Mesenchymal stem cell (in vitro differentiated cells and primary cell): ENCODE data around the gene RIT1.
A peak's percentile ranks its signal among the peaks of the same experiment; 100 is the strongest.

Source experiments
- DNase-seq: peaks from one replicate; pipeline ENCODE4 v3.0.0-alpha.2; 2013
- H2AFZ ChIP-seq: one replicate; pipeline ENCODE4 v1.6.1; 2013; ENCODE audit warnings: low read depth, mild to moderate bottlenecking, control low read depth, inconsistent platforms, low read length, moderate library complexity
- H2AK5ac ChIP-seq: 2 replicates; pipeline ENCODE4 v1.6.1; 2013; ENCODE audit warnings: low read length, moderate library complexity, mild to moderate bottlenecking, inconsistent platforms; ENCODE audit not compliant: severe bottlenecking
- H2BK120ac ChIP-seq: one replicate; pipeline ENCODE4 v1.6.1; 2013; ENCODE audit warnings: low read depth, mild to moderate bottlenecking, inconsistent platforms, low read length, moderate library complexity
- H2BK12ac ChIP-seq, 2 experiments: one replicate each; pipeline ENCODE4 v1.6.1; 2013; ENCODE audit warnings: inconsistent platforms in 2 of 2, low read length in 2 of 2, mild to moderate bottlenecking in 2 of 2, moderate library complexity in 2 of 2, control low read depth in 1 of 2
- H2BK15ac ChIP-seq: one replicate; pipeline ENCODE4 v1.6.1; 2013; ENCODE audit warnings: mild to moderate bottlenecking, low read depth, inconsistent platforms; ENCODE audit not compliant: poor library complexity, severe bottlenecking
- H2BK5ac ChIP-seq: 2 replicates; pipeline ENCODE4 v1.6.1; 2013; ENCODE audit warnings: low read depth, mild to moderate bottlenecking, low read length, control low read depth, inconsistent platforms; ENCODE audit not compliant: poor library complexity, severe bottlenecking
- H3K14ac ChIP-seq, 2 experiments: one replicate each; pipeline ENCODE4 v1.6.1; 2013; ENCODE audit warnings: inconsistent platforms in 2 of 2, low read length in 2 of 2, control low read depth in 1 of 2, mild to moderate bottlenecking in 1 of 2, moderate library complexity in 1 of 2
- H3K18ac ChIP-seq, 2 experiments: one replicate each; pipeline ENCODE4 v1.6.1; 2013; ENCODE audit warnings: inconsistent platforms in 2 of 2, low read length in 2 of 2, control low read depth in 1 of 2, low read depth in 1 of 2, mild to moderate bottlenecking in 1 of 2
- H3K23ac ChIP-seq, 2 experiments: one replicate each; pipeline ENCODE4 v1.6.1; 2013; ENCODE audit warnings: inconsistent platforms in 2 of 2, low read length in 2 of 2, mild to moderate bottlenecking in 2 of 2, moderate library complexity in 2 of 2, control low read depth in 1 of 2
- H3K27ac ChIP-seq: 2 replicates; pipeline ENCODE4 v1.5.1; 2013; ENCODE audit warnings: mild to moderate bottlenecking, moderate library complexity, low read length, control low read depth, inconsistent platforms; ENCODE audit not compliant: poor library complexity, severe bottlenecking
- H3K27me3 ChIP-seq, 2 experiments: 2 replicates each; pipeline versions ENCODE4 v1.6.1 to v1.7.0; 2013; ENCODE audit warnings: low read length in 2 of 2, mild to moderate bottlenecking in 2 of 2, moderate library complexity in 2 of 2, control low read depth in 1 of 2, inconsistent platforms in 1 of 2; ENCODE audit not compliant: control insufficient read depth in 1 of 2, insufficient read depth in 1 of 2
- H3K36me3 ChIP-seq, 2 experiments: 2 replicates each; pipeline versions ENCODE4 v1.6.1 to v1.7.0; 2013; ENCODE audit warnings: low read length in 2 of 2, control low read depth in 1 of 2, inconsistent platforms in 1 of 2, low read depth in 1 of 2, mild to moderate bottlenecking in 1 of 2; ENCODE audit not compliant: insufficient read depth in 2 of 2, control insufficient read depth in 1 of 2
- H3K4ac ChIP-seq, 2 experiments: one replicate each; pipeline ENCODE4 v1.6.1; 2013; ENCODE audit warnings: inconsistent platforms in 2 of 2, low read length in 2 of 2, mild to moderate bottlenecking in 2 of 2, moderate library complexity in 2 of 2, control low read depth in 1 of 2, low read depth in 1 of 2
- H3K4me1 ChIP-seq: 2 replicates; pipeline ENCODE4 v1.6.1; 2013; ENCODE audit warnings: low read depth, low read length, control low read depth; ENCODE audit not compliant: control insufficient read depth, insufficient read depth
- H3K4me2 ChIP-seq: 2 replicates; pipeline ENCODE4 v1.6.1; 2013; ENCODE audit warnings: low read length, mild to moderate bottlenecking, inconsistent platforms; ENCODE audit not compliant: poor library complexity, severe bottlenecking
- H3K4me3 ChIP-seq, 2 experiments: 2 replicates each; pipeline versions ENCODE4 v1.5.1 to v1.7.0; 2013; ENCODE audit warnings: low read length in 2 of 2, mild to moderate bottlenecking in 2 of 2, control low read depth in 1 of 2, low read depth in 1 of 2; ENCODE audit not compliant: insufficient read depth in 1 of 2
- H3K79me1 ChIP-seq: replicated peaks from 2 replicates; pipeline ENCODE4 v1.6.1; 2013; ENCODE audit warnings: mild to moderate bottlenecking, control low read depth, low read length, inconsistent platforms; ENCODE audit not compliant: poor library complexity, severe bottlenecking
- H3K9ac ChIP-seq: 2 replicates; pipeline ENCODE4 v1.7.0; 2013; ENCODE audit warnings: mild to moderate bottlenecking, low read length, moderate library complexity
- H3K9me3 ChIP-seq: 2 replicates; pipeline ENCODE4 v1.7.0; 2013; ENCODE audit warnings: mild to moderate bottlenecking, low read length; ENCODE audit not compliant: control insufficient read depth
- H4K8ac ChIP-seq: one replicate; pipeline ENCODE4 v1.6.1; 2013; ENCODE audit warnings: inconsistent platforms, mild to moderate bottlenecking, low read length, moderate library complexity
- H4K91ac ChIP-seq: one replicate; pipeline ENCODE4 v1.6.1; 2013; ENCODE audit warnings: mild to moderate bottlenecking, low read length, inconsistent platforms
- WGBS: methylation state at CpG from one replicate; pipeline ENCODE4 v1.1.7; 2013; ENCODE audit warnings: mixed read lengths; 5-methylcytosine and 5-hydroxymethylcytosine counted together

Gene RIT1

DNA sequence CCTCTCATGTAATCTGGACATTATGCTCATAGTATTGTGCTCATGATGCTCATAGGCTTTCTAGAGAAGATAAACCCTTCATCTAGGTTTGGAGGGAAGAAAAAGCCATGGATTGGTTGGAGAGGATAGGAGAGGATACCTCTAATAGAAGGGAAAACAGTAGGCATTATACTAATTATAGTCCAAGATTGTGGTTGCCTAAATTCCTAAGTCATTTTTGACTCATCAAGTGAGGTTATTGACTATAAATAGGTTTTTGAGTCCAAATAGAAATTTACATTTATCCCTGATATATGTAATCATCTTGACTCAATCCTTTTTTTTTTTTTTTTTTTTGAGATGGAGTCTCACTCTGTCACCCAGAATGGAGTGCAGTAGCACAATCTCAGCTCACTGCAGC is 46.8 kb downstream of the RIT1 start:
- H3K18ac ChIP-seq = no peak overlapping the region
- H4K8ac ChIP-seq = no peak overlapping the region
- no peak overlapping the region for H3K23ac ChIP-seq
- no peaks in the 10 kb centered on the region for H3K9me3 ChIP-seq
- H3K4me2 ChIP-seq = no peak overlapping the region
- H3K4me1 ChIP-seq = peaks cover 4% of the 10 kb centered on the region
- no peak overlapping the region for H2AK5ac ChIP-seq
- H3K36me3 ChIP-seq = peaks cover 0 to 15% of the 10 kb centered on the region in 2 experiments
- no peak overlapping the region for H4K91ac ChIP-seq
- H3K79me1 ChIP-seq = peaks cover 1% of the 10 kb centered on the region
- H2BK12ac ChIP-seq = no peak overlapping the region
- H3K27me3 ChIP-seq = no peaks in the 10 kb centered on the region
- no peak overlapping the region for H2BK15ac ChIP-seq
- no peak overlapping the region for H3K4me3 ChIP-seq
- no peak overlapping the region for H2BK120ac ChIP-seq
- DNase-seq = peak; percentile 22
- H2AFZ ChIP-seq = no peak overlapping the region
- no peak overlapping the region for H2BK5ac ChIP-seq
- no peak overlapping the region for H3K14ac ChIP-seq
- no peak overlapping the region for H3K9ac ChIP-seq
- no peak overlapping the region for H3K27ac ChIP-seq
- no peak overlapping the region for H3K4ac ChIP-seq

DNA sequence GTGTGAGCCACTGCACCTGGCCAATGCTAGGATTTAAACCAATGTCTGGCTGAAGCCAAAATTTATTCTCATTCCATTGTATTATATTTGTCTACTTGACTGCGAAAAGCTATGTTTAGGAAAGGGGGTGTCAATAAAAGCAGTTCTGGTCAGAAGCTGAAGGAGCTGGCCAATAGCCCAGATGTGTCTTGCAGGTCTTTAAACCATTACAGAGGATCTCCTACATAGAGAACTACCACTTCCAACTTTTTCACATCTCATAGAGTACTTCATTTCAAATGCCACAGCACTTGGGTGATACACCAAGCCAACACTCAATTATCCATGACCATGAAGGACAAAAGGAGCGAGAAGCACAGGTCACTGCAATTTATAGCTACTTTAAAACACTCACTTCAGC is 49.3 kb downstream of the RIT1 start:
- no peak overlapping the region for H3K23ac ChIP-seq
- DNase-seq = no peak
- WGBS = 96% methylated on average over 2 of the region's 2 CpGs
- no peak overlapping the region for H2AK5ac ChIP-seq
- no peak overlapping the region for H2AFZ ChIP-seq
- no peaks in the 10 kb centered on the region for H3K27me3 ChIP-seq
- no peak overlapping the region for H3K27ac ChIP-seq
- no peak overlapping the region for H3K4ac ChIP-seq
- H2BK15ac ChIP-seq = no peak overlapping the region
- H4K8ac ChIP-seq = no peak overlapping the region
- H2BK12ac ChIP-seq = no peak overlapping the region
- no peak overlapping the region for H3K14ac ChIP-seq
- H3K4me1 ChIP-seq = peaks cover 4% of the 10 kb centered on the region
- no peak overlapping the region for H2BK120ac ChIP-seq
- H2BK5ac ChIP-seq = no peak overlapping the region
- peaks cover 0 to 4% of the 10 kb centered on the region in 2 experiments for H3K36me3 ChIP-seq
- H3K4me3 ChIP-seq = no peak overlapping the region
- peaks cover 3% of the 10 kb centered on the region for H3K79me1 ChIP-seq
- no peak overlapping the region for H4K91ac ChIP-seq
- no peak overlapping the region for H3K18ac ChIP-seq
- H3K9me3 ChIP-seq = no peaks in the 10 kb centered on the region
- no peak overlapping the region for H3K9ac ChIP-seq
- H3K4me2 ChIP-seq = no peak overlapping the region

DNA sequence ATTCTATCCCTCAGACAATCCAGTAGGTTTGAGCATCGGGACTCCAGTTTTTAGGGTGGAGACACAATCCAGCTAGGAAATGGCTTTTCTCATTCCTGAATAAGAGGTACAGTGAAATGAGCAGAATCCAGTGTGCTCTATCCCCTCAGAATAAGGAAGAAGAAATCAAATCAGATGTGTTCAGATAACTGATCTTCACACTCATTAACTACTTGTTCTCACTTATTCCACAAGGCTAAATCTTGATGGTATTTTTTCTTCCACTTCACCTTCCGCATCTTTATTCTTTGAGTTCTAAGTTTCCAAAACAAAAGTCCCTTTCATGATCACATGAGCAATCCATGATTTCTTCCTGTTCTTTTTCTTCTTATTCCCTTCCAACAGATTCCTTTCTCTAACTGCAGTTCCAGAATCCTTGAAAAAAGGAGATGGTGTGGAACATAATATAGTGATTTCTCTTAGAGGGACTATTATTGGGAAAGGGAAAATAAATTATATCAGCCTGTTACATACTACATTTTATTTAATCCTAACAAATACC is 50.1 kb downstream of the RIT1 start:
- peak overlapping the region; percentile 8 for H2BK120ac ChIP-seq
- WGBS = 97% methylated on average over 1 of the region's 2 CpGs
- H3K18ac ChIP-seq = no peak overlapping the region
- H4K8ac ChIP-seq = no peak overlapping the region
- no peak overlapping the region for H2AFZ ChIP-seq
- no peaks in the 10 kb centered on the region for H3K9me3 ChIP-seq
- no peak overlapping the region for H2AK5ac ChIP-seq
- H4K91ac ChIP-seq = no peak overlapping the region
- H2BK15ac ChIP-seq = no peak overlapping the region
- H3K36me3 ChIP-seq = peaks cover 0 to 4% of the 10 kb centered on the region in 2 experiments
- peaks cover 4% of the 10 kb centered on the region for H3K79me1 ChIP-seq
- H3K4me3 ChIP-seq = peak overlapping the region in 1 of 2 experiments; percentile 83
- no peak overlapping the region for H3K14ac ChIP-seq
- H3K23ac ChIP-seq = no peak overlapping the region
- no peak overlapping the region for H3K4ac ChIP-seq
- no peak for DNase-seq
- peak overlapping the region; percentile 52 for H3K27ac ChIP-seq
- no peak overlapping the region for H3K4me2 ChIP-seq
- H3K4me1 ChIP-seq = peaks cover 7% of the 10 kb centered on the region
- no peak overlapping the region for H2BK5ac ChIP-seq
- H2BK12ac ChIP-seq = no peak overlapping the region
- no peaks in the 10 kb centered on the region for H3K27me3 ChIP-seq
- peak overlapping the region; percentile 97 for H3K9ac ChIP-seq

DNA sequence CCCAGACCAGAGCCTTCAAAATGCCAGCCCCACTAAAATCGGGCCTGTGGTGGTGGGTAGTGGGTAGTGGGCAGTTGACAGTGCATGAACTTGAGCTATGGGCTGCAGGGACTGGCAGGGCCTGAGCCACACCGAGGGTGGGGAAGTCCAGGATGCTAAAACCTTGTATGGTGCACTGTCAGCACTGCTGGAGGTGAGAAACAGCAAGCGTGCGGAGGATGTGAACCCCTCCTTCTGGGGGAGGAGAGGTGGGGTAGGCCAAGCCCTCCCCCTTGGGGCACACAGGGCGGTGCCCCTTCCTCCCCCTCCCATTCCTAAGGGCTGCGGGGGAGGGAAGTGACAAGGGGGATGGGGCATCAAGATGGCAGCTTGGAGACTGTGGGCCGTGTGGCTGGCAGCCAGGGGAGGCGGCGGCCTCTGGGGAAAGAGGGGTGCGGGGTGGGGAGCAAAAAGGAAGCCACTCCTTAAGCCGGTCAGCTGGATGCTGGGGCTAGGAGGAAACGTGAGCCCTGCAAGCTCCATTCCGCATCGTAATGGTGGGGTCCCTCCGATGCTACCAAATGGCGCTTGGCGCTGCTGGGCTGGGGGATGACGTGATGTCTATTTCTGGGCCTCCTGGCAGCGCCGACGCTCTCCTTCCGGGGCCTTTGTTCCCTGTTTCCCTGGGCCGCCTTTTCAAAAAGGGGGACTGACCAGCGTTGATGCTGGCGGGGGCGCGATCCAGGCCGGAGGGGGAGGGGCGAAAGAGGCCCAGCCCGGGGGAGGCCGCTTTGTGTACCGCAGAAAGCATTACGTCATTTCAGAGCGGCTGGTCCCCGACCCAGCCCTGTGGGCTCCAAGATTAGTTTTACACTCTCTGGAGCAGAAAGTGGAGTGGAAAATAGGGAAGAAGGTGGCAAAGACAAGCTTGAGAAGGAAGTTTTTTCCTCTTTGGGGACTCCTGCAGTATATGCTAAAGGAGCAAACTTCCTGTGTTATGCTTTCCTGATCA is 51.0 kb downstream of the RIT1 start:
- peak overlapping the region; percentile 63 for H4K91ac ChIP-seq
- H3K4me1 ChIP-seq = peaks cover 7% of the 10 kb centered on the region
- H3K27ac ChIP-seq = peak overlapping the region; percentile 52
- peak overlapping the region; percentile 38 to 83 for H3K4me3 ChIP-seq
- WGBS = 31% methylated on average over 33 of the region's 35 CpGs
- peak overlapping the region in 1 of 2 experiments; percentile 61 for H2BK12ac ChIP-seq
- H3K23ac ChIP-seq = peak overlapping the region in 1 of 2 experiments; percentile 32
- peak overlapping the region; percentile 90 for H4K8ac ChIP-seq
- no peaks in the 10 kb centered on the region for H3K9me3 ChIP-seq
- H3K14ac ChIP-seq = peak overlapping the region in 1 of 2 experiments; percentile 74
- no peaks in the 10 kb centered on the region for H3K27me3 ChIP-seq
- H2BK120ac ChIP-seq = peak overlapping the region; percentile 8
- H2BK5ac ChIP-seq = no peak overlapping the region
- H3K9ac ChIP-seq = peak overlapping the region; percentile 97
- peak overlapping the region; percentile 53 for H2BK15ac ChIP-seq
- H3K36me3 ChIP-seq = peaks cover 0 to 8% of the 10 kb centered on the region in 2 experiments
- peak overlapping the region; percentile 15 to 86 for H3K4ac ChIP-seq
- peak overlapping the region; percentile 76 for H2AFZ ChIP-seq
- peak; percentile 68 for DNase-seq
- H3K18ac ChIP-seq = peak overlapping the region; percentile 60 to 80
- H3K79me1 ChIP-seq = peaks cover 4% of the 10 kb centered on the region
- H3K4me2 ChIP-seq = peak overlapping the region; percentile 45
- H2AK5ac ChIP-seq = peak overlapping the region; percentile 33
